Central memory CD4-positive, alpha-beta T cell (primary cell): ENCODE measurements around the gene C6orf120.
A peak's percentile ranks its signal among the peaks of the same experiment; 100 is the strongest.
"Not testable (repeated sequence)": the region's sequence is repeated elsewhere in the genome, so short reads cannot be mapped to it uniquely, and the experiment has no call there.

Experiments used
- DNase-seq: peaks from one replicate; pipeline ENCODE4 v3.0.0; 2022

The C6orf120 gene

GRCh38 chr6:169684056-169684455 is 17.9 kb upstream of the C6orf120 start:
- DNase-seq: no peak

- DNase-seq: no peak
These were observed 16.1 kb upstream of the C6orf120 start for GRCh38 chr6:169685860-169686259.

GRCh38 chr6:169689287-169689686 is 12.6 kb upstream of the C6orf120 start:
- DNase-seq: no peak

- no peak for DNase-seq
These were observed 10.7 kb upstream of the C6orf120 start for GRCh38 chr6:169691260-169691659.

- no peak for DNase-seq
These were observed 9.4 kb upstream of the C6orf120 start for GRCh38 chr6:169692516-169692915.

GRCh38 chr6:169695131-169695530 is 6.8 kb upstream of the C6orf120 start:
- no peak for DNase-seq

GRCh38 chr6:169697115-169697514 is 4.8 kb upstream of the C6orf120 start:
- DNase-seq: not testable (repeated sequence)

GRCh38 chr6:169700296-169700695 is 1.6 kb upstream of the C6orf120 start:
- DNase-seq: no peak

GRCh38 chr6:169701311-169701953 is 494 bp upstream of the C6orf120 start:
- no peak for DNase-seq

- no peak for DNase-seq
These were observed 917 bp downstream of the C6orf120 start for GRCh38 chr6:169702840-169703246.

GRCh38 chr6:169707772-169708171 is 5.8 kb downstream of the C6orf120 start:
- DNase-seq: no peak

- DNase-seq: no peak
These were observed 7.4 kb downstream of the C6orf120 start for GRCh38 chr6:169709293-169709692.

- no peak for DNase-seq
These were observed 8.1 kb downstream of the C6orf120 start for GRCh38 chr6:169710009-169710408.

GRCh38 chr6:169714178-169714577 is 12.3 kb downstream of the C6orf120 start:
- no peak for DNase-seq

- DNase-seq: no peak
These were observed 12.7 kb downstream of the C6orf120 start for GRCh38 chr6:169714595-169714994.

GRCh38 chr6:169719117-169719516 is 17.2 kb downstream of the C6orf120 start:
- DNase-seq: no peak

- no peak for DNase-seq
These were observed 18.4 kb downstream of the C6orf120 start for GRCh38 chr6:169720207-169720855.

- peak; percentile 45 for DNase-seq
These were observed 20.7 kb downstream of the C6orf120 start for GRCh38 chr6:169722362-169723199.

- DNase-seq: peak; percentile 69
These were observed 21.4 kb downstream of the C6orf120 start for GRCh38 chr6:169723200-169723909.

GRCh38 chr6:169723991-169724493 is 22.1 kb downstream of the C6orf120 start:
- peak; percentile 35 for DNase-seq

- peak; percentile 60 for DNase-seq
These were observed 22.7 kb downstream of the C6orf120 start, which contains the start of gene PHF10 for GRCh38 chr6:169724494-169725124. TSS of gene PHF10 (minus strand) at chr6:169724500. CDS start at chr6:169723931, 569 bp downstream.
